Neural cell (in vitro differentiated cells): Measurements from ENCODE around the gene BEX2. TPM values are rescaled to one million over a fixed set of nuclear protein-coding genes. Genes with fewer than 3 reads are reported as not detected.
A peak's percentile ranks its signal among the peaks of the same experiment; 100 is the strongest.

Experiments used
- H2AFZ ChIP-seq: fragments of 200-600, 300-800 bp; sonication (generic), shearing (Covaris generic); 2 replicates; pipeline ENCODE4 v1.6.0; 2014; ENCODE audit warnings: low read depth, mild to moderate bottlenecking, antibody characterized with exemption, low read length, moderate library complexity
- H3F3A ChIP-seq: fragments of 200-600 bp; shearing (Covaris generic); 2 replicates; pipeline ENCODE4 v1.6.1; 2016; ENCODE audit warnings: mild to moderate bottlenecking, moderate library complexity, mixed read lengths, antibody characterized with exemption, low read length; ENCODE audit not compliant: insufficient read depth, poor library complexity, severe bottlenecking
- H3K27ac ChIP-seq: fragments of 200-600, 300-800 bp; sonication (generic), shearing (Covaris generic); 2 replicates; pipeline ENCODE4 v1.5.1; 2014; ENCODE audit warnings: mild to moderate bottlenecking, low read length, moderate library complexity
- H3K27me3 ChIP-seq: fragments of 300-800, 200-600 bp; sonication (generic), shearing (Covaris generic); 2 replicates; pipeline ENCODE4 v1.6.0; 2014; ENCODE audit warnings: mild to moderate bottlenecking, low read depth, low read length, moderate library complexity; ENCODE audit not compliant: insufficient read depth
- H3K36me3 ChIP-seq: fragments of 300-800, 200-600 bp; sonication (generic), shearing (Covaris generic); 2 replicates; pipeline ENCODE4 v1.5.1; 2014; ENCODE audit warnings: mild to moderate bottlenecking, antibody characterized with exemption, low read length, moderate library complexity; ENCODE audit not compliant: insufficient read depth
- H3K4me2 ChIP-seq: fragments of 300-800, 200-600 bp; sonication (generic), shearing (Covaris generic); 2 replicates; pipeline ENCODE4 v1.6.0; 2014; ENCODE audit warnings: mild to moderate bottlenecking, low read length
- H3K4me3 ChIP-seq: fragments of 300-800, 200-600 bp; sonication (generic), shearing (Covaris generic); 2 replicates; pipeline ENCODE4 v1.5.1; 2014; ENCODE audit warnings: mild to moderate bottlenecking, low read length, moderate library complexity
- H3K79me2 ChIP-seq: fragments of 200-600 bp; shearing (Covaris generic); replicated peaks from 2 replicates; pipeline ENCODE4 v1.6.0; 2014; ENCODE audit warnings: mild to moderate bottlenecking, low read length, moderate library complexity; ENCODE audit not compliant: insufficient read depth
- H3K9ac ChIP-seq: fragments of 300-800, 200-600 bp; sonication (generic), shearing (Covaris generic); 2 replicates; pipeline ENCODE4 v1.6.1; 2016; ENCODE audit warnings: mild to moderate bottlenecking, low read length, mixed read lengths
- H3K9me2 ChIP-seq: fragments of 200-600 bp; shearing (Covaris generic); 2 replicates; pipeline ENCODE4 v1.6.1; 2016; ENCODE audit warnings: mild to moderate bottlenecking, low read length, mixed read lengths; ENCODE audit not compliant: insufficient read depth
- H3K9me3 ChIP-seq: fragments of 200-600, 300-800 bp; sonication (generic), shearing (Covaris generic); 2 replicates; pipeline ENCODE4 v1.6.1; 2016; ENCODE audit warnings: mild to moderate bottlenecking, mixed run types, low read length, moderate library complexity, mixed read lengths
- H4K20me1 ChIP-seq: fragments of 200-600 bp; shearing (Covaris generic); 2 replicates; pipeline ENCODE4 v1.6.1; 2016; ENCODE audit warnings: mild to moderate bottlenecking, mixed run types; ENCODE audit not compliant: insufficient read depth
- EP300 ChIP-seq: fragments of 450-650 bp; conservative IDR thresholded peaks from 2 replicates; pipeline ENCODE4 v1.6.1; 2014; ENCODE audit warnings: antibody characterized with exemption, mild to moderate bottlenecking, moderate library complexity; ENCODE audit not compliant: poor library complexity, severe bottlenecking
- EZH2 ChIP-seq: fragments of 200-600, 300-800 bp; shearing (Covaris generic), sonication (generic); IDR thresholded peaks from 2 replicates; pipeline ENCODE4 v1.6.1; 2014; ENCODE audit warnings: antibody characterized with exemption, low read length, borderline replicate concordance, mild to moderate bottlenecking; ENCODE audit not compliant: insufficient read depth, poor library complexity, severe bottlenecking
- MXI1 ChIP-seq: fragments of 450-650 bp; conservative IDR thresholded peaks from 2 replicates; pipeline ENCODE4 v1.6.1; 2014; ENCODE audit warnings: antibody characterized with exemption, mild to moderate bottlenecking; ENCODE audit not compliant: poor library complexity, severe bottlenecking
- POLR2AphosphoS5 ChIP-seq: IDR thresholded peaks from 2 replicates; pipeline ENCODE4 v1.6.1; 2012
- RAD21 ChIP-seq: fragments of 450-650 bp; conservative IDR thresholded peaks from 2 replicates; pipeline ENCODE4 v1.6.1; 2014; ENCODE audit warnings: antibody characterized with exemption, mild to moderate bottlenecking, moderate library complexity
- SMC3 ChIP-seq: fragments of 450-650 bp; conservative IDR thresholded peaks from 2 replicates; pipeline ENCODE4 v1.6.1; 2014; ENCODE audit warnings: antibody characterized with exemption, mild to moderate bottlenecking, moderate library complexity; ENCODE audit not compliant: poor library complexity
- TAF1 ChIP-seq: IDR thresholded peaks from 2 replicates; pipeline ENCODE4 v1.6.1; 2012; ENCODE audit warnings: low read depth
- polyA plus RNA-seq: library from polyadenylated mRNA; depleted of rRNA; stranded (reverse); fragments of >200 nt; gene quantifications from 2 replicates; pipeline ENCODE4 v1.2.3, GENCODE V29; 2014
- TF ChIP-seq, protein P1 (sequence below): IDR thresholded peaks from 2 replicates; pipeline ENCODE4 v1.6.1; 2012; ENCODE audit warnings: borderline replicate concordance
- TF ChIP-seq, protein P2 (sequence below): fragments of 450-650 bp; IDR thresholded peaks from 2 replicates; pipeline ENCODE4 v1.5.1; 2014; ENCODE audit warnings: antibody characterized with exemption, mild to moderate bottlenecking, moderate library complexity; ENCODE audit not compliant: poor library complexity, severe bottlenecking

The BEX2 gene
- polyA plus RNA-seq, 1 donor from 2014 or later, result 631 TPM

DNA sequence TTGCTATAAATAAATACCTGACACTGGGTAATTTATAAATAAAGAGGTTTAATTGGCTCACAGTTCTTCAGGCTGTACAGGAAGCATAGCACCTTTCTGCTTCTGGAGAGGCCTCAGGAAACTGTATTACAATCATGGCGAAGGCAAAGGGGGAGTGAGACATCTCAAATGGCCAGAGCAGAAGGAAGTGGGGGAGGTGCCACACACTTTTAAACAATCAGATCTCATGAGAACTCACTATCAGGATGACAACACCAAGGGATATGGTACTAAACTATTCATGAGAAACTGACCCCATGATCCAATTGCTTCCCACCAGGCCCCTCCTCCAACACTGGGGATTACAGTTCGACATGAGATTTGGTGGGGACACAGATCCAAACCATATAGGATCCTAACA lies 33.8 kb upstream of the BEX2 start:
- no peaks in the 10 kb centered on the region for H3K9me2 ChIP-seq
- no peaks in the 10 kb centered on the region for H3K36me3 ChIP-seq
- H3K4me3 ChIP-seq, result no peak overlapping the region
- no peak overlapping the region for H3K9ac ChIP-seq
- no peaks in the 10 kb centered on the region for H3K27me3 ChIP-seq
- TF ChIP-seq, protein P1, sequence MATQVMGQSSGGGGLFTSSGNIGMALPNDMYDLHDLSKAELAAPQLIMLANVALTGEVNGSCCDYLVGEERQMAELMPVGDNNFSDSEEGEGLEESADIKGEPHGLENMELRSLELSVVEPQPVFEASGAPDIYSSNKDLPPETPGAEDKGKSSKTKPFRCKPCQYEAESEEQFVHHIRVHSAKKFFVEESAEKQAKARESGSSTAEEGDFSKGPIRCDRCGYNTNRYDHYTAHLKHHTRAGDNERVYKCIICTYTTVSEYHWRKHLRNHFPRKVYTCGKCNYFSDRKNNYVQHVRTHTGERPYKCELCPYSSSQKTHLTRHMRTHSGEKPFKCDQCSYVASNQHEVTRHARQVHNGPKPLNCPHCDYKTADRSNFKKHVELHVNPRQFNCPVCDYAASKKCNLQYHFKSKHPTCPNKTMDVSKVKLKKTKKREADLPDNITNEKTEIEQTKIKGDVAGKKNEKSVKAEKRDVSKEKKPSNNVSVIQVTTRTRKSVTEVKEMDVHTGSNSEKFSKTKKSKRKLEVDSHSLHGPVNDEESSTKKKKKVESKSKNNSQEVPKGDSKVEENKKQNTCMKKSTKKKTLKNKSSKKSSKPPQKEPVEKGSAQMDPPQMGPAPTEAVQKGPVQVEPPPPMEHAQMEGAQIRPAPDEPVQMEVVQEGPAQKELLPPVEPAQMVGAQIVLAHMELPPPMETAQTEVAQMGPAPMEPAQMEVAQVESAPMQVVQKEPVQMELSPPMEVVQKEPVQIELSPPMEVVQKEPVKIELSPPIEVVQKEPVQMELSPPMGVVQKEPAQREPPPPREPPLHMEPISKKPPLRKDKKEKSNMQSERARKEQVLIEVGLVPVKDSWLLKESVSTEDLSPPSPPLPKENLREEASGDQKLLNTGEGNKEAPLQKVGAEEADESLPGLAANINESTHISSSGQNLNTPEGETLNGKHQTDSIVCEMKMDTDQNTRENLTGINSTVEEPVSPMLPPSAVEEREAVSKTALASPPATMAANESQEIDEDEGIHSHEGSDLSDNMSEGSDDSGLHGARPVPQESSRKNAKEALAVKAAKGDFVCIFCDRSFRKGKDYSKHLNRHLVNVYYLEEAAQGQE, result no peak
- TF ChIP-seq SMC3 (no peak), MXI1 (no peak), EP300 (no peak), RAD21 (no peak), EZH2 (no peak), POLR2AphosphoS5 (no peak), TAF1 (no peak)
- TF ChIP-seq, protein P2, sequence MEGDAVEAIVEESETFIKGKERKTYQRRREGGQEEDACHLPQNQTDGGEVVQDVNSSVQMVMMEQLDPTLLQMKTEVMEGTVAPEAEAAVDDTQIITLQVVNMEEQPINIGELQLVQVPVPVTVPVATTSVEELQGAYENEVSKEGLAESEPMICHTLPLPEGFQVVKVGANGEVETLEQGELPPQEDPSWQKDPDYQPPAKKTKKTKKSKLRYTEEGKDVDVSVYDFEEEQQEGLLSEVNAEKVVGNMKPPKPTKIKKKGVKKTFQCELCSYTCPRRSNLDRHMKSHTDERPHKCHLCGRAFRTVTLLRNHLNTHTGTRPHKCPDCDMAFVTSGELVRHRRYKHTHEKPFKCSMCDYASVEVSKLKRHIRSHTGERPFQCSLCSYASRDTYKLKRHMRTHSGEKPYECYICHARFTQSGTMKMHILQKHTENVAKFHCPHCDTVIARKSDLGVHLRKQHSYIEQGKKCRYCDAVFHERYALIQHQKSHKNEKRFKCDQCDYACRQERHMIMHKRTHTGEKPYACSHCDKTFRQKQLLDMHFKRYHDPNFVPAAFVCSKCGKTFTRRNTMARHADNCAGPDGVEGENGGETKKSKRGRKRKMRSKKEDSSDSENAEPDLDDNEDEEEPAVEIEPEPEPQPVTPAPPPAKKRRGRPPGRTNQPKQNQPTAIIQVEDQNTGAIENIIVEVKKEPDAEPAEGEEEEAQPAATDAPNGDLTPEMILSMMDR, result no peak
- H3K27ac ChIP-seq, result no peak overlapping the region
- no peak overlapping the region for H2AFZ ChIP-seq
- no peak overlapping the region for H3K4me2 ChIP-seq
- H3K79me2 ChIP-seq, result no peaks in the 10 kb centered on the region
- H3K9me3 ChIP-seq, result no peaks in the 10 kb centered on the region
- no peaks in the 10 kb centered on the region for H3F3A ChIP-seq
- no peaks in the 10 kb centered on the region for H4K20me1 ChIP-seq

DNA sequence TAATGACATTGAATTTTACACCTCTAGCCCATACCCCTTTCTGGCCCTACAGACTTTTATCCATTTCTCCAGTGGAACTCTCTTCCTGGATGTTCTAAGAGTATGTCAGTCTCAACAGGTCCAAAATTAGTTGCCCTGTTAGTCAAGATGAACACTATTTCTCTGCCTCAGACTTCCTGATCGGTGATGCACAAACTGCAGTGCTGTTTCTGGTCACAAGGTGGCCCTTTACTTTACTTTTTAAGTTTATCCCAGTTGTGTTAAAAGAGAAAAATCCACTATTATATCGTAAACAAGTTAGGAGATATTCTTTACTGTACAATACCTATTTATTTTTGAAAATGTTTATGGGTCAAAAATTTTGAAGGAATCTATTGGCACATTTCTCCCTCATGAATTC lies 32.3 kb upstream of the BEX2 start:
- H3K9me2 ChIP-seq, result no peaks in the 10 kb centered on the region
- no peak overlapping the region for H3K4me3 ChIP-seq
- no peak overlapping the region for H2AFZ ChIP-seq
- no peaks in the 10 kb centered on the region for H4K20me1 ChIP-seq
- no peaks in the 10 kb centered on the region for H3K36me3 ChIP-seq
- H3K27me3 ChIP-seq, result no peaks in the 10 kb centered on the region
- H3K9me3 ChIP-seq, result no peaks in the 10 kb centered on the region
- no peaks in the 10 kb centered on the region for H3F3A ChIP-seq
- H3K9ac ChIP-seq, result no peak overlapping the region
- peak; percentile 80 for TF ChIP-seq SMC3
- TF ChIP-seq, protein P2, result peak; percentile 67
- no peak for TF ChIP-seq TAF1
- TF ChIP-seq RAD21, result peak; percentile 67
- TF ChIP-seq, protein P1, result no peak
- TF ChIP-seq POLR2AphosphoS5, result no peak
- no peak overlapping the region for H3K27ac ChIP-seq
- H3K79me2 ChIP-seq, result no peaks in the 10 kb centered on the region
- no peak overlapping the region for H3K4me2 ChIP-seq
